Panc1 (cell line): ENCODE measurements around the gene ADAM10.

ENCODE experiments used
- CTCF ChIP-seq: fragments of 450-650 bp; IDR thresholded peaks from 2 replicates; pipeline ENCODE4 v1.5.1; 2017; ENCODE audit warnings: mild to moderate bottlenecking
- TF ChIP-seq, protein P1 (sequence below), 2 experiments: IDR thresholded peaks; 2 replicates each; pipeline ENCODE4 v1.6.1; 2011 to 2012; ENCODE audit warnings: low read depth in 2 of 2, control low read depth in 1 of 2, low read length in 1 of 2, mild to moderate bottlenecking in 1 of 2, moderate library complexity in 1 of 2; ENCODE audit not compliant: insufficient read depth in 1 of 2

DNA sequence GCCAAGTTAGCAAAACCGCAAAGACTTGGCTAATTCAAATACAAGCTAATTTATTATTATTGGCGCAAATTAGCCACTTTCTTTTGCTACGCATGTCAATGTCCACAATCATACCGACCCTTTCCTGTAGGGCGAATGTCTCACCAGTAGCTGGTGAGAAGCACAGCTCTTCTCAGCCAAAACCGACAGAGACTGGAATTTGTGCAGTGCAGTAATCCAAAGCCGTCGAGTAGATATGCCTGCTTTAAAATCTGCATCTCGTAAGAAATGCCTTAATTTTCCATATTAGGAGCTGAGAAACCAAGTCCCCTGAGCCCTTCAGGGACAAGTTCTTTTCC is 21.0 kb upstream of the ADAM10 start:
- TF ChIP-seq, protein P1, sequence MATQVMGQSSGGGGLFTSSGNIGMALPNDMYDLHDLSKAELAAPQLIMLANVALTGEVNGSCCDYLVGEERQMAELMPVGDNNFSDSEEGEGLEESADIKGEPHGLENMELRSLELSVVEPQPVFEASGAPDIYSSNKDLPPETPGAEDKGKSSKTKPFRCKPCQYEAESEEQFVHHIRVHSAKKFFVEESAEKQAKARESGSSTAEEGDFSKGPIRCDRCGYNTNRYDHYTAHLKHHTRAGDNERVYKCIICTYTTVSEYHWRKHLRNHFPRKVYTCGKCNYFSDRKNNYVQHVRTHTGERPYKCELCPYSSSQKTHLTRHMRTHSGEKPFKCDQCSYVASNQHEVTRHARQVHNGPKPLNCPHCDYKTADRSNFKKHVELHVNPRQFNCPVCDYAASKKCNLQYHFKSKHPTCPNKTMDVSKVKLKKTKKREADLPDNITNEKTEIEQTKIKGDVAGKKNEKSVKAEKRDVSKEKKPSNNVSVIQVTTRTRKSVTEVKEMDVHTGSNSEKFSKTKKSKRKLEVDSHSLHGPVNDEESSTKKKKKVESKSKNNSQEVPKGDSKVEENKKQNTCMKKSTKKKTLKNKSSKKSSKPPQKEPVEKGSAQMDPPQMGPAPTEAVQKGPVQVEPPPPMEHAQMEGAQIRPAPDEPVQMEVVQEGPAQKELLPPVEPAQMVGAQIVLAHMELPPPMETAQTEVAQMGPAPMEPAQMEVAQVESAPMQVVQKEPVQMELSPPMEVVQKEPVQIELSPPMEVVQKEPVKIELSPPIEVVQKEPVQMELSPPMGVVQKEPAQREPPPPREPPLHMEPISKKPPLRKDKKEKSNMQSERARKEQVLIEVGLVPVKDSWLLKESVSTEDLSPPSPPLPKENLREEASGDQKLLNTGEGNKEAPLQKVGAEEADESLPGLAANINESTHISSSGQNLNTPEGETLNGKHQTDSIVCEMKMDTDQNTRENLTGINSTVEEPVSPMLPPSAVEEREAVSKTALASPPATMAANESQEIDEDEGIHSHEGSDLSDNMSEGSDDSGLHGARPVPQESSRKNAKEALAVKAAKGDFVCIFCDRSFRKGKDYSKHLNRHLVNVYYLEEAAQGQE (IDR thresholded peaks at IDR 0.05; ENCODE audit: insufficient read depth in 1 of 2, low read depth in 2 of 2, low read length in 1 of 2), result no peak
- no peak for TF ChIP-seq CTCF
